NCI-H2107 treated with DMSO at 0.1 percent for 48 hours (cell line): ENCODE data around the gene ACBD6.
"Not testable (repeated sequence)": the region's sequence is repeated elsewhere in the genome, so short reads cannot be mapped to it uniquely, and the experiment has no call there.

Experiments
- DNase-seq: peaks from one replicate; lab custom pipeline; 2025; ENCODE audit not compliant: unreplicated experiment; lab: John Stamatoyannopoulos, UW

ACBD6 gene

GRCh38 chr1:180494370-180494769 is 8.0 kb downstream of the ACBD6 start:
- no peak for DNase-seq

GRCh38 chr1:180489976-180490375 is 12.4 kb downstream of the ACBD6 start:
- DNase-seq, result no peak

GRCh38 chr1:180489313-180489712 is 13.1 kb downstream of the ACBD6 start:
- no peak for DNase-seq

DNA sequence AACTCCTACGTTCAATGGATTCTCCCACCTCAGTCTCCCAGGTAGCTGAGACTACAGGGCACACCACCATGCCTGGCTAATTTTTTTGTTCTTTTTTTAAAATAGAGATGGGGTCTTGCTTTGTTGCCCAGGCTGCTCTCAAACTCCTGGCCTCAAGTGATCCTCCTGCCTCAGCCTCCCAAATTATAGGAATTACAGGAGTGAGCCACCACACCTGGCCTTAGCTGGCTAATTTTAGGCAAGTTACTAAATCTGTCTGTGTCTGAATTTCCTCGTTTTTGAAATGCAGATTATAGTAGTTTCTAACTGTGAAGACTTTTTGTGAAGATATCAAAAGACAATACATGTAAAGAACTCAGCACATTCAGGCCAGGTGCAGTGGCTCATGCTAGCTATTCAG is 13.7 kb downstream of the ACBD6 start:
- DNase-seq, result no peak

- DNase-seq, result peak; percentile 75
Measured at GRCh38 chr1:180486092-180486491, 16.3 kb downstream of the ACBD6 start.

DNA sequence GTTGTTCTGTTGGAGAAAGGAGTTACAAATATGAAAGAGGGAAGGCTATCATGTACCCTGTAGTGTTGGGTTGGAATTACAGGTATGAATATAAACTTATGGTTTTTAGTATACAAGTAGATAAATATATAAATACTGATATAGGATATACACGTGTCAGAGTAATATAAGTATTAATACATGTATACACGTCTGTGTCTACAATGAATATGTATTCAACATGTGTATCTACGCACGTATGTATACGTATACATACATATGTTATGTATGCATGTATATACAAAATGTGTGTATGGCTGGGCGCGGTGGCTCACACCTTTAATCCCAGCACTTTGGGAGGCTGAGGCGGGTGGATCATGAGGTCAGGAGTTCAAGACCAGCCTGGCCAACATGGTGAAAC is 17.9 kb downstream of the ACBD6 start:
- no peak for DNase-seq

DNA sequence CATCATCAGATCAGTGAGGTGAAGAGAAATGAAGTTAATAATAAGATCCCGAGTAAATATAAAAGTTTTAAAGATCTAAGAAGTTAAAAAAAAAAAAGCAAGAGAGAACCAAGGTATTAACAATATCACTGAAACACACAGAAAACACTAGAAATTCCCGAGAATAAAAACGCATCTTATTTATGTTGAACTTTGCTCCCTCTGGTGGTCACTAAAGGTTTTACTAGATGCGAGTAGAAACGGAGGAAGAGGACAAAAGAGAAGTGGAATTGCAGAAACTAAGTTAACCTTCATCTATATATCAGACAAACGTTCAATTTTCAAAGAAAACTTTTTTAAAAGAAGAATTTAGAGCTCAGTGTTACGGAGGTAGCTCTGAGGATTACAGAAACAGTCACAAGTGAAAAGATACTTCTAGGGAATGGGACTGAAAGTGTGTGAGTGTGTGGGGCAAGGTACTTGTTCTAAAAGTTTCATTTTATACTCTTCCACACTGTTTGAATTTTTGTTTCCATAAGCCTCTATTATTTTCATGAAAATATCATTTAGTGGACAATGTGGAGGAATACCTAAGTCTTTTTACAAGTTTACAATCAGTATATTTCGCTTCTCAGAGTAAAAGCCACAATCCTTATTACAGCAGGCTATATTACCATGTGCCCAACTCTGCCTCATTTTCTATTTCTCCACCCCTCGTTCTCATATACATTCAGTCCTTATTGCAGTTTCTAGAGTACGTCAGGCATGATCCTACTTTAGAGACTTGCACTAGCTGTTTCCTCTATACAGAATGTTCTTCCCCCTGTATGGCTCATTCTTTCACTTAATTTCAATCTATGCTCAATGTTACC is 19.7 kb downstream of the ACBD6 start:
- peak; percentile 50 for DNase-seq

GRCh38 chr1:180470031-180470430 is 32.3 kb downstream of the ACBD6 start:
- DNase-seq, result no peak

DNA sequence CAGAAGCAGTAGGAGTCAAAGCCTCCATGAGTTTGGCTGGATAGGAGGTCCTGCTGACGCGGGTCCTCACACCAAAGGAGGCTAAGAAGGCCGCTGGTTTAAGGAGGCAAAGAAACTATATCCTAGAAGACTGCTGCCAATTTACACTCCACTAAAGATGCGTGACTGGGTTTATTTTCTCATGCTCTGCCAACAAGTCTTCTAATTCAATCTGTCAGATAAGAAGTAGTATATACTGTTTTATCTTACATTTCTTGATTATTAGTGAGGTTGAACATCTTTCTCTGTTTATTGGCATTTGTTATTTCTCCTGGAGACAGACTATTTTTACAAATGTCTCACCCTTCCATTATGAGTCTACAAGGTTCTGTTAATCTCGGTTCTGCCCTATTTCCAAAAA is 34.1 kb downstream of the ACBD6 start:
- DNase-seq, result no peak

DNA sequence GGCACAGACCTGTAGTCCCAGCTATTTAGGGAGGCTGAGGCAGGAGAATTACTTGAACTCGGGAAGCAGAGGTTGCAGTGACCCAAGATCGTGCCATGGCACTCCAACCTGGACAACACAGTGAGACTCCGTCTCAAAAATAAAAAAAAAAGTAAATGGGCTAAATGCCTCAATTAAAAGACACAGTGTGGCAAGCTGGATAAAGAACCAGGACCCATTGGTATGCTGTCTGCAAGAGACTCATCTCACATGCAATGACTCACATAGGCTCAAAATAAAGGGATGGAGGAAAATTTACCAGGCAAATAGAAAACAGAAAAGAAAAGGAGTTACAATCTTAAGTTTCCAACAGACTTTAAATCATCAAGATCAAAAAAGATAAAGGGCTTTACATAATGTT is 40.3 kb downstream of the ACBD6 start:
- DNase-seq, result no peak

DNA sequence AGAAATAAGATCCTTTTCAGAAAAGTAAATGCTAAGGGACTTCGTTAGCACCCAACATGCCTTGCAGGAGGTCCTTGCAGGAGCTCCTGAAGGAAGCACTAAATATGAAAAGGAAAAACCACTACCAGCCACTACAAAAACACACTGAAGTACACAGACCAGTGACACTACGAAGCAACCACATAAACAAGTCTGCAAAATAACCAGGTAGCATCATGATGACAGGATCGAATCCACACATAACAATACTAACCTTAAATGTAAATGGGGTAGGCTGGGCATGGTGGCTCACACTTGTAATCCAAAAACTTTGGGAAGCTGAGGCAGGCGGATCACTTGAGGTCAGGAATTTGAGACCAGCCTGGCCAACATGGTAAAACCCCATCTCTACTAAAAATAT is 40.7 kb downstream of the ACBD6 start:
- DNase-seq, result not testable (repeated sequence)

DNA sequence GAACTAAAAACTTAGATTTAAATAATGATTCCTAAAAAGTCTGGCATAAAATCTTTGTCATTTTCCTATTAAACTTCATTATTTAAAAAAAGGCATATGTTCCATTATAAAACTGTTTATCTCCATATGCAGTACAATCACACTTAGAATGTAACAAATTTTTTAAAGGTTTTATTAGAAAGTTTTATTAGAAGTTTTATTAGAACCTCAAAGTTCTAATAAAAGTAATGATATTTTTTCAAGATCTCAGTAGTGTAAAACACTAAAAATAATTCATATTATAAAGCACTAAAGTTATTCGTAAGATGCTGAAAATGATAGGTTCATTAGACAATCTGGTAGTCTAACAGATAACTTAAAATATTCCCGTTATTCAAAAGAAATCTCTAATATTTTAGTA is 43.6 kb downstream of the ACBD6 start:
- no peak for DNase-seq

DNA sequence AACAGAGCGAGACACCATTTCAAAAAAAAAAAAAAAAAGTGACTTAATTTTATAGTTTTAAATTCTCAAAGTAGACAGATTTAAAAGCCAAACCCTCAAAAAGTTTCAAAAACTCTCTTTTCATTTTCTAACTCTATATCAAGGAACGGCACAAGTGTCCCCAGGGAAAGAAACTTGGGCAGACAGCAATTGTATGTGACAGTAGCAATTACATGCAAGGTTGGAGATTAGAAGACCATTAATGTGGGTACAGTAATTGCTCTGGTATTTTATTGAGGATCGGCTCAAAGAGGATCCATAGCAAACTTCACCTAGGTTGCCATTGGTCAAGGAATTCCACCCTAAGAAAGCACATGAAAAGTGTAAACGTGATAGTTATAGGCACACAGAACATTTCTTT is 46.2 kb downstream of the ACBD6 start:
- DNase-seq, result no peak

DNA sequence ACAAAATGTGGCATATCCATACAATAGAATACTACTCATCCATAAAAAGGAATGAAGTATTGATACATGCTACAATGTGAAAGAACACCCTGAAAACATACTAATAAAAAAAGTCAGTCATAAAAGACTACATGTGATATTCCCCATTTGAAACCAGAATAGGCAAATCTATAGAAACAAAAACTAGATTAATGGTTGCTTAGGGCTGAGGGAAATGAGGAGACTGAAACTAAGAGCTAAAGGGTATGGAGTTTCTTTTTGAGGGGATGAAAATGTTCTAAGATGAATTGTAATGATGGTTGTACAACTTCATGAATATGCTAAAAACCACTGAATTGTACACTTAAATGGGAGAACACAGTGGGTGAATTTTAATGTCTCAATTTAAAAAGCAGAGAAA is 50.9 kb downstream of the ACBD6 start:
- DNase-seq, result no peak

DNA sequence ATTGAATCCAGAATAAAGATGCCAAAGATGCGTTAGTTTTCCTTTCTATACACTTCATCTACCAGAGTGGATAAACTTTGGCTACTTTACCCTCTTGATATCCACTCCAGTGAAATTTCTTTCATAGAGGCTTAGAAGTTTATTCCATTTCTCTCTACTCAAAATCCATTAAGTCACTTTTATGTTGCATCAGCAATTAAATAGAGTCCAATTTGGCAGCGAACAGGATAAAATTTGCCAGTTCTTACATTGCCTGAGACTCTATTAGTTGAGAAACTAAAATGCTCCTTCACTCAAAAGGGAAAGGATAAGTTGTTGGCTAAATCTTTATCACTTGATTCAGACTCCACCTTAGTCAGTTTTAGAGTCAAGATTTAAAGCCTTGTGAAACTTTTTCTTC is 57.9 kb downstream of the ACBD6 start:
- DNase-seq, result no peak

- DNase-seq, result no peak
Measured at GRCh38 chr1:180440335-180440734, 62.0 kb downstream of the ACBD6 start.

DNA sequence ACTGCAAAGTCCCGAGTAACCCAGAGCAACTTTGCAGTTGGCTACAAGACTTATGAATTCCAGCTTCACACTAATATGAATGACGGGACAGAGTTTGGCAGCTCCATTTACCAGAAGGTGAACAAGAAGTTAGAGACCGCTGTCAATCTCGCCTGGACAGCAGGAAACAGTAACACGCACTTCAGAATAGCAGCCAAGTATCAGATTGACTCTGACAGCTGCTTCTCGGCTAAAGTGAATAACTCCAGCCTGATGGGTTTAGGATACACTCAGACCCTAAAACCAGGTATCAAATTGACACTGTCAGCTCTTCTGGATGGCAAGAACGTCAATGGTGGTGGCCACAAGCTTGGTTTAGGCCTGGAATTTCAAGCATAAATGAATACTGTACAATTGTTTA is 66.8 kb downstream of the ACBD6 start:
- no peak for DNase-seq

DNA sequence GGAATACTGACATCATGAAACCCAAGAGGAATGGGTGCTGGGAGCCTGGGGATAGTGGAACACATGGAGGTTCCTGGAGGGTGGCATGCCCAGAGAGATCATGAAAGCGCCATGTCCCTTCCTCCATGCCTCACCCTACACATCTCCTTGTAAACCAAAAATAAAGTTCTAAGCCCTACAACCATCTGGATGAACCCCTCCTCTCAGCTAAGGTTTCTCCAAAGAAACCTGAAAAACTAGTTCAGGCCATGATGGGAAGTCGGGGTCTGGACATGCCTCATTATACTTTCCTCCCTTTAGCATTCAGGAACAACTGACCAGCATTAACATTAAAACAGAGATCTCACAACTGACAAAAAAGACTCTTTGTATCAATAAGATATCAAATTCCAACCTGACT is 68.5 kb downstream of the ACBD6 start:
- no peak for DNase-seq

GRCh38 chr1:180431683-180432082 is 70.7 kb downstream of the ACBD6 start:
- no peak for DNase-seq

DNA sequence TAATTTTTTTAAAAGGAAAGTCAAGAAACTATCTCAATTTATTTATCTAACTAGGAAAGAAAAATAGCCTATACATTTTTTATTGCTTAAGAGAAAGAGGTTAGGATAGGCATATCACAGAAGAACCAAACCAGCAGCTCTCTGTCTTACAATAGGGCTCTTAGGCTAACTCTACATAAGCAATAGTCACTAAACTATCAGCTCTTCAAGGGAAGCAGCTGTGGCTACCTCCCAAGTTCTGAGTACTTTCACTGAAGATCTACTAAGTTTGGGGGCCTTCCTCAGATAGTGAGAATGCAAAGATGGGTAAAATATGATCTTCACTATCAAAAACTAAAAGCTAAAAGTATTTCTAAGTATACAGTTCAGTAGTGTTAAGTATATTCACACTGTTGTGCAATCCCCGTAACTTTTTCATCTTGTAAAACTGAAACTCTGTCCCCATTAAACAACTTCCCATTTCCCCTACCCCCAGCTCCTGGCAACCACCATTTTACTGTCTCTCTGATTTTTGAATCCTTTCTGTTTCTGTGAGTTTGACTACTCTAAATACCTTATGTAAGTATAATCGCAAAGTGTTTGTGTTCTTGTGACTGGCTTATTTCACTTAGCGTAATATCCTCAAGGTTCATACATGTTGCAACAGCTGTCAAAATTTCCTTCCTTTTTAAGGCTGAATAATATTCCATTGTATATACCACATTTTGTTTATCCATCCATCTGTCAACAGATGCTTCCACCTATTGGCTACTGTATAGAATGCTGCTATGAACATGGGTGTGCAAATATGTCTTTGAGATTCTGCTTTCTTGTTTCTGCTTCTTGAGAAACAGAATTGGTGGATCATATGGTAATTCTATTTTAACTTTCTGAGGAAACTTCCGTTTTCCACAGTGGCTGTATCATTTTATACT is 73.3 kb downstream of the ACBD6 start:
- DNase-seq, result no peak

DNA sequence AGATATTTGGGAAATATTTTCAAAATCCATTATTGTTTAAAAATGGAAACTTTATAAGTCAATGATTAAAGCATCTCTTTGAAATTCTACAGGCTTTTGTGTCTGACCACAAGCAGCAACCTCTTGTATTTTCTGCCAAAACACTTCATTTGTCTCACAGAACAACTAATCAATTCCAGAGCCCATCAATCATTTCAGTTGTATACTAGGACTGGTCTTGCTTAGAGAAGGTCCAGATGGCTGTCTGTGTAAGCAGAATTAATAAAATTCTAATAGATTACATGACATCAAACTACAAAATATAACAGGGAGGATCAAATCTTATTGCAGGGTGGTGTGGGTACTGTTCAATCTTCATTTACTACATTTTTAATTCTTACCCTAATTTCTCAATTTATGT is 76.4 kb downstream of the ACBD6 start:
- DNase-seq, result no peak

- DNase-seq, result peak; percentile 87
Measured at GRCh38 chr1:180424848-180425457, 77.4 kb downstream of the ACBD6 start.
